ENCODE data around the gene CHTF18.
"Not testable (repeated sequence)": the region's sequence is repeated elsewhere in the genome, so short reads cannot be mapped to it uniquely, and the experiment has no call there.

Gene CHTF18

DNA sequence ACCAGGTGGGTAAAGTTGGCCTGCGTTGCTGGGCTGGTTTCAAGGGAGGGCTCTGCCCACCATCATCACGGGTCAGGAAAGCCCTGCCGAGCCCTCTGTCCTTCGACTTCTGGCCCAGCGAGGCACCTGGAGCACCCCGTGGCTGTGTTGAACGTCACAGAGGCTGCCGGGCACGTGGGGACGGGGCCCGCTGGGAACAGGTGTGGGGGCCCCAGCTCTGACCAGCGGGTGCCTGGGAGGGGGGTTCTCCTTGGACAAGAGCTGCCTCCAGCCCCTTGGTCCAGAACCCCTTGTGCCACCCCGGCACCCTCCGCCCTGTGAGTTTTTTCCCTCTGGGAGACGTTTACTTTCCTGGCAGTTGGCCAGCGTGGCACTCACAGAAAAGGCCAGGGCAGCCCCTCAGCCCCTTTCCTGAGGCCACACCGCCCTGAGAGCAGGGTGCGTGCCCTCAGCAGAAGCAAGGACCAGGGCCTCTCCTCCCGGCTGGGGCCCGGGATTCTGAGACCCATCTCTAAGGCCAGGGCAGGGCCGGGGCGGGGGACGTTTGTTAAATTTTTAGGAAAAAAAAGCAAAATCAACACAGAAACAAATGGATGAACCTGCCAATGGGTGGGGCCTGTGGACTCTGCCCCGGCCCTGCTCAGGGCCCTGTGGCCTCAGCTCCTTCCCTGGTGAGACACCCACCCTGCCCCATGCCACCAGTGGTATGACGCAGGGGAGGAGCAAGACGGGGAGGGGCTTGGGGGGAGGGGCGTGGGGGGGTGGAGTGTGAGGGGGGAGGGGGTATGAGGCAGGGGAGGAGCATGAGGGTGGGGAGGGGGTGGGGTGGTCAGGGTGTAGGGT, 43.4 kb downstream of the CHTF18 start:
- H3K36me3 ChIP-seq (ENCODE audit: control insufficient read depth in 2 of 2, insufficient read depth in 2 of 2, low read length in 2 of 2): no peaks in the 10 kb centered on the region
- no peak overlapping the region for H3K9ac ChIP-seq (ENCODE audit: low read length in 2 of 2)
- H3K4me1 ChIP-seq (ENCODE audit: control insufficient read depth, insufficient read depth, low read length): no peaks in the 10 kb centered on the region
- no peaks in the 10 kb centered on the region for H3K27me3 ChIP-seq (ENCODE audit: control insufficient read depth in 1 of 2, insufficient read depth in 2 of 2, low read length in 2 of 2)
- H3K4me3 ChIP-seq (ENCODE audit: low read length in 2 of 2): no peak overlapping the region
- no peak overlapping the region for H3K27ac ChIP-seq (ENCODE audit: low read length)
- H3K9me3 ChIP-seq (ENCODE audit: control insufficient read depth in 2 of 2, low read length in 2 of 2): peaks cover 4 to 26% of the 10 kb centered on the region in 2 donors

DNA sequence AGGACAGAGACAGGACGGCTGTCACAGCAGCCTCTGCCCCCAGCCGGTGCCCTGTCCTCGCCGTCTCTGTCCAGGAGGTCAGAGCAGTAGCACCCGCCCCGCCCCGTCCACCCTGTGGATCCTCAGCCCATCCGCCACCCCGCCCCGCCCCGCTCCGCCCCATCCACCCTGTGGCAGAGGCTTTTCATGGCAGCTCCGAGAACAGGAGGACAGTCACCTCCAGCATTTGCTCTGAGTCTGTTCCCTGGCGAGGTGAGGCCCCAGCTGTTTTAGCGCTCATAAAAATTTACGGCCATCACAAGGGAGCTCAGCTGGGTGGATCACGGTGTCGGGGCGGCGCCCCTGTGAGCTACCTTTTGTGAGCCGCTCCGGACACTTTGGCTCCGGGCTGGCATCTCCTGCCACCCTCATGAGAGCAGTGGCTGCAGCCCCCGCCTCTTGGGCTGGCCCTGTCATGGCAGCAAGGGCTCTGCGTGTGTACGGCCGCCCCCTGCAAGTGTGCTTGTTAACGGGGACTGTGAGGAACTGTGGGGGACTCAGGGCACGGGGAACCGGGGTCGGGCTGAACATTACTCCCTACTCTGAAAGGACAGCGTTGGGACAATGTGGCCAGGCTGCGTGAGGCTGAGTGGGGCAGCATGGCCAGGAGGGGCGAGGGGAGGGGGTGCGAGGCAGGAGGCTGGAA, 44.4 kb downstream of the CHTF18 start:
- H3K4me1 ChIP-seq (ENCODE audit: control insufficient read depth, insufficient read depth, low read length): no peaks in the 10 kb centered on the region
- H3K27ac ChIP-seq (ENCODE audit: low read length): no peak overlapping the region
- H3K27me3 ChIP-seq (ENCODE audit: control insufficient read depth in 1 of 2, insufficient read depth in 2 of 2, low read length in 2 of 2): no peaks in the 10 kb centered on the region
- H3K36me3 ChIP-seq (ENCODE audit: control insufficient read depth in 2 of 2, insufficient read depth in 2 of 2, low read length in 2 of 2): no peaks in the 10 kb centered on the region
- H3K9ac ChIP-seq (ENCODE audit: low read length in 2 of 2): no peak overlapping the region
- H3K4me3 ChIP-seq (ENCODE audit: low read length in 2 of 2): no peak overlapping the region
- H3K9me3 ChIP-seq (ENCODE audit: control insufficient read depth in 2 of 2, low read length in 2 of 2): peaks cover 4 to 29% of the 10 kb centered on the region in 2 donors

DNA sequence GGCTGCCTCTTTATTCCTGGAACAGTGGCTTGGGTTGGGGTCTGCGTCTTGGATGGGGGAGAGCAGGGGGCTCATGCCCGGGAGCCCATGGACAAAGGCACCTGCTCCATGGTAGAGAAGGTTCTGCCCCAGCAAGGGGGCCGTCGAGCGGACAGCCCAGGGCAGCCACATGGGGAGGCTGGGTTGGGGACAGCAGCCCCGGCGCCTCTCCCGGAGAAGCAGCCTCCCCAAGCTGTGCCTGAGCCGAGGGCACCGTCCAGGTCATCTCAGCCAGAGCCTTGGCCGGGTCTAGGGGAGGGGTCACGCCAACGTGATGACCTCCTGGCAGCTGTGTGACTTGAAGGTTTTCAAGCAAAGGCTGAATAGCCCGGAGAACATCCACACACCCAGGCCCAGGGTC, 45.0 kb downstream of the CHTF18 start:
- Histone ChIP-seq H3K27ac (ENCODE audit: low read length) (no peak overlapping the region), H3K27me3 (ENCODE audit: control insufficient read depth in 1 of 2, insufficient read depth in 2 of 2, low read length in 2 of 2) (no peaks in the 10 kb centered on the region), H3K4me3 (ENCODE audit: low read length in 2 of 2) (no peak overlapping the region), H3K9me3 (ENCODE audit: control insufficient read depth in 2 of 2, low read length in 2 of 2) (peaks cover 4 to 29% of the 10 kb centered on the region in 2 donors), H3K4me1 (ENCODE audit: control insufficient read depth, insufficient read depth, low read length) (no peaks in the 10 kb centered on the region), H3K36me3 (ENCODE audit: control insufficient read depth in 2 of 2, insufficient read depth in 2 of 2, low read length in 2 of 2) (no peaks in the 10 kb centered on the region), H3K9ac (ENCODE audit: low read length in 2 of 2) (no peak overlapping the region)

DNA sequence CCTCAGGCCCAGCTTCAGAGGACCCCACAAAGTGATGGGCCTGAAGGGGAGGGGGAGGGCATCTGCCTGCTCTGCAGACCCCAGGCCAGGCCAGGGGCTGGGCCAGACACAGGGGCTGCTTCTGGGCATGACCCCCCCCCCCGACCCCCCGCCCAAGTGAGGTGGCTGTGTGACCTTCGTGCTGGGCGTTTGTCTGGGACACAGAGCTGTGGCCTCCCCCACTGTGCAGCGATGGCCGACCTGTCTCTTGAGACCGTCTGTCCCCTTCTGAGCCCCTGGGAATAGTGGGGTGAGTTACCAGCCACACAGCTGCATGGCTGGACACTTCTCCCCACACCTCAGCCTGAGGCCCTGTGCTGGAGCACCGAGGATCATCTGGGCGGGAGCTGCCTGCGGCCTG, 47.0 kb downstream of the CHTF18 start:
- H3K27me3 ChIP-seq (ENCODE audit: control insufficient read depth in 1 of 2, insufficient read depth in 2 of 2, low read length in 2 of 2): peaks cover 0 to 17% of the 10 kb centered on the region in 2 donors
- H3K9me3 ChIP-seq (ENCODE audit: control insufficient read depth in 2 of 2, low read length in 2 of 2): peaks cover 4 to 29% of the 10 kb centered on the region in 2 donors
- H3K4me1 ChIP-seq (ENCODE audit: control insufficient read depth, insufficient read depth, low read length): no peaks in the 10 kb centered on the region
- no peaks in the 10 kb centered on the region for H3K36me3 ChIP-seq (ENCODE audit: control insufficient read depth in 2 of 2, insufficient read depth in 2 of 2, low read length in 2 of 2)
- H3K4me3 ChIP-seq (ENCODE audit: low read length in 2 of 2): no peak overlapping the region
- no peak overlapping the region for H3K27ac ChIP-seq (ENCODE audit: low read length)
- H3K9ac ChIP-seq (ENCODE audit: low read length in 2 of 2): no peak overlapping the region

DNA sequence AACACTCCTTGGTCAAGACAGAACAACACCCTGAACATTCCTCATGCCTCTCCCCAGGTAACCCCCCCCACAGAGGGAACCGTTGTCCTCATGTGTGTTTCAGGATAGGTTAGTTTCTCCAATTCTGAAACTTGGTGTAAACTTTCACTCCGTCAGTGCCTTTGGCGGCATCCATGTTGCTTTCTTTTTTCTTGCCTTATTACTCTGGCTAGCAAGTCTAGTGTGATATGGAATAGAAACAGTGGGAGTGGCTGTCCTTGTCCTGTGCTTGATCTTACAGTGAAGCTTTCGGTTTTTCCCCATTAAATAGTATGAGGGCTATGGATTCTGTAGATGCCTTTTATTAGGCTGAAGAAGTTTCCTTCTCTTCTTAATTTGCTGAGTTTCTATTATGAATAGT, 47.8 kb downstream of the CHTF18 start:
- Histone ChIP-seq H3K4me3 (ENCODE audit: low read length in 2 of 2) (no peak overlapping the region), H3K9me3 (ENCODE audit: control insufficient read depth in 2 of 2, low read length in 2 of 2) (peaks cover 4 to 29% of the 10 kb centered on the region in 2 donors)

DNA sequence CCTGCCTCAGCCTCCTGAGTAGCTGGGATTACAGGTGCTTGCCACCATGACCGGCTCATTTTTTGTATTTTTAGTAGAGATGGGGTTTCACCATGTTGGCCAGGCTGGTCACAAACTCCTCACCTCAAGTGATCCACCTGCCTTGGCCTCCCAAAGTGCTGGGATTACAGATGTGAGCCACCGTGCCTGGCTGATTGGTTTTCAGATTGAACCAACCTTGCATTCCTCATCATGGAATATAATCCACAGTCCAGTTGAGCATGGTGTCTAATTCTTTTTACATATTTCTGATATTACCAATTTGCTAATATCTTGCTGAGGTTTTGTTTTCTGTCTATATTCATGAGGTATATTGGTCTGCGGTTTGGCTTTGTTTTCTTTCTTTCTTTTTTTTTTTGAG, 48.4 kb downstream of the CHTF18 start:
- not testable (repeated sequence) for H3K4me3 ChIP-seq (ENCODE audit: low read length in 2 of 2); H3K27ac ChIP-seq (ENCODE audit: low read length); H3K9ac ChIP-seq (ENCODE audit: low read length in 2 of 2); H3K36me3 ChIP-seq (ENCODE audit: control insufficient read depth in 2 of 2, insufficient read depth in 2 of 2, low read length in 2 of 2); H3K4me1 ChIP-seq (ENCODE audit: control insufficient read depth, insufficient read depth, low read length)
- Histone ChIP-seq H3K9me3 (ENCODE audit: control insufficient read depth in 2 of 2, low read length in 2 of 2) (peaks cover 4 to 29% of the 10 kb centered on the region in 2 donors), H3K27me3 (ENCODE audit: control insufficient read depth in 1 of 2, insufficient read depth in 2 of 2, low read length in 2 of 2) (peaks cover 3 to 19% of the 10 kb centered on the region in 2 donors)

More for the DNA sequence above, 47.8 kb downstream of the CHTF18 start:
- H3K27ac ChIP-seq (ENCODE audit: low read length): no peak overlapping the region
- no peak overlapping the region for H3K9ac ChIP-seq (ENCODE audit: low read length in 2 of 2)
- H3K36me3 ChIP-seq (ENCODE audit: control insufficient read depth in 2 of 2, insufficient read depth in 2 of 2, low read length in 2 of 2): no peaks in the 10 kb centered on the region
- H3K27me3 ChIP-seq (ENCODE audit: control insufficient read depth in 1 of 2, insufficient read depth in 2 of 2, low read length in 2 of 2): peaks cover 0 to 19% of the 10 kb centered on the region in 2 donors
- no peaks in the 10 kb centered on the region for H3K4me1 ChIP-seq (ENCODE audit: control insufficient read depth, insufficient read depth, low read length)

DNA sequence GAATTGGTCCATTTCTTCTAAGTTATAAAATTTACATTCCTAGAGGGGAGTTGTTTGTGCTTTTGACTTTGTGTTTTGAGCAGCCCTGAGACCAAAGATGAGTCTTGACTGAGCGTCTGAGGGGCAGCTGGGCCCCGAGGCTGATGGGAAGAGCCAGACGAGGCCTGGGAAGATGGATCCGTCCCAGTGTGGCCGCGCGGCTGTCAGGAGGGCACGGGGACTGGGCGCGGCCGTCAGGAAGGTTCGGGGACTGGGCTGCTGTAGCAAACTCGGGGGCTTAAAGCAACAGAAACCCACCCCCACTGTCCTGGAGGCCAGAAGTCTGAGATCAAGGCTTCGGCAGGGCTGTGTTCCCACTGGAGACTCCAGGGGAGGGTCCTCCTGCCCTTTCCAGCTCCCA, 50.3 kb downstream of the CHTF18 start:
- Histone ChIP-seq H3K27me3 (ENCODE audit: control insufficient read depth in 1 of 2, insufficient read depth in 2 of 2, low read length in 2 of 2) (peaks cover 3 to 19% of the 10 kb centered on the region in 2 donors), H3K27ac (ENCODE audit: low read length) (no peak overlapping the region), H3K4me1 (ENCODE audit: control insufficient read depth, insufficient read depth, low read length) (no peaks in the 10 kb centered on the region)

DNA sequence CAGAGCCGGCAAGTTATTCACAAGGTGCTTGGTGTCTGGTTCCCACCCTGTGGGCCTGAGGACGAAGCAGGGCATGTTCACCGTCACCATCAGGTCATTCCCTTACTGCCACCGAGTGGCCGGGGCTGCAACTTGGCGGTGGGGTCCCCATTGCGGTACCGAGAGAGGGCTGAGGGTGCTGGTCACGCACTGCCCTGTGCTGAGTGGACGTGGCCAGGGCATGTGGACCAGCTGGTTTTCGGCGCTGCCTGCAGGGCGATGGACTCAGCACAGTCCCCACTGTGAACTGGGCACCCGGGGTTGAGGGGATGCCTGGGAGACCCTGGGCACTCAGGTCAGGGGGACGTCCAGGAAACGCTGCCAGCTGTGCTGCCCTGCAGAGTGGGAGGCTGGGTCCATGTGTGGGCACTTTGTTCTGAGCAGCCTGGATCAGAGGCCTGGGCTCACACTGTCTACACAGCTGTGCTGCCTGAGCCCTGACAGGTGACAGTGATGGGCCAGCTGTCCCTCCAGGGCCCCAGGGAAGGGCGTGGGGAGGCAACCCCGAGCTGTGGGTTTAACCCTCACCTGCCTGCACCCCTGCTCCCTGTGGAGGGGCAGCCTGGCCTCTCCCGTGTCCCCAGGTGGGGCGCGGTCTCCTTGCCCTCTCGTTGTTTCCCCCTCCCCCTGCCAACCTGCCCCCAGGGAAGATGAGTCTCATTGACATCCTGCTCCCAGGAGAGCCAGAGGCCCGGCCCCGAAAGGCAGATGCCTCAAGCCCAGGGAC, 51.4 kb downstream of the CHTF18 start:
- H3K9ac ChIP-seq (ENCODE audit: low read length in 2 of 2): no peak overlapping the region
- H3K27ac ChIP-seq (ENCODE audit: low read length): no peak overlapping the region
- H3K4me1 ChIP-seq (ENCODE audit: control insufficient read depth, insufficient read depth, low read length): no peaks in the 10 kb centered on the region
- peaks cover 4 to 18% of the 10 kb centered on the region in 2 donors for H3K9me3 ChIP-seq (ENCODE audit: control insufficient read depth in 2 of 2, low read length in 2 of 2)
- H3K27me3 ChIP-seq (ENCODE audit: control insufficient read depth in 1 of 2, insufficient read depth in 2 of 2, low read length in 2 of 2): peaks cover 3 to 19% of the 10 kb centered on the region in 2 donors
- no peak overlapping the region for H3K4me3 ChIP-seq (ENCODE audit: low read length in 2 of 2)
- no peaks in the 10 kb centered on the region for H3K36me3 ChIP-seq (ENCODE audit: control insufficient read depth in 2 of 2, insufficient read depth in 2 of 2, low read length in 2 of 2)

More for the DNA sequence above, 50.3 kb downstream of the CHTF18 start:
- Histone ChIP-seq H3K9ac (ENCODE audit: low read length in 2 of 2) (no peak overlapping the region), H3K36me3 (ENCODE audit: control insufficient read depth in 2 of 2, insufficient read depth in 2 of 2, low read length in 2 of 2) (no peaks in the 10 kb centered on the region), H3K9me3 (ENCODE audit: control insufficient read depth in 2 of 2, low read length in 2 of 2) (peaks cover 4 to 27% of the 10 kb centered on the region in 2 donors), H3K4me3 (ENCODE audit: low read length in 2 of 2) (no peak overlapping the region)

DNA sequence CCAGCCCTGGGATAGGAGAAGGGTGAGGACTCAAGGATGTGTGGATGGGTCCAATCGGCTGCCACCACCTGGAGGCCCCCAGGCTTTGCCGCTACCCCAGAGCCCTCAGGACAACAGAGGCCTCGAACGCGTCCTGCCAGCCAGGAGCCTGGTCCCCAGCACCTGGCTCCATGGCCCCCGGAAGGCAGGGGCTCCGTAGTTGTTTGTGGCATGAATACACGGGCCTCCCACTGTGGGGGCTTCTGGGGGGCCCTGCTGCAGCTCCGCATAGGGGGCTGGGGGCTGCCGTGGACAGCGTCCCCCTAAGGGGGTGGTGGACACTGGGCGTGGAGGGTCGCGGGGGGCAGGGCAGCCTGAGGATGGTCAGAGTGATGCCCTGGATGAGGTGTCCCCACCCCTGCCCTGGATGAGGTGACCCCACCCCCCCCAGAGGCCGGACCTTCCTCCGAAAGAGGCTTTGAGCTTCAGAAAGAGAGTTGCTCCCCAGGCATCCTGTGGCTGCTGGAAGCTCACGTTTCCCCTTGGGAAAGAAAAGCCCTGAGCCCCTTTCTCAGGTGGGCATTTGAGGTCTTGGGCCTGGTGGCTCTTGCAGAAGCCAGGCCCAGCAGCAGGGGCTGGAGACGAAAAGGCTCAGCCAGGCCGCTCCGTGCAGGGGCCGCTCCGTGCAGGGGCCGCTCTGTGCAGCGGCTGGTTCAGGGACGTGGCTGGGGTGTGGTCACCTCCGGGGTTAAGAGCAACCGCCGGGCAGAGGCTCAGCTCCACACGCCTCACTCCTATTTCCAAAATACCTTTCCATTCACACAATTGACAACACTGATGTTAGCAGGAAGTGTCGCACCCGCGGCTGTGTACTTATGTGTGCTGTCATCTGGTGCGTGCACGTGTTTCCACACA, 52.4 kb downstream of the CHTF18 start:
- no peaks in the 10 kb centered on the region for H3K4me1 ChIP-seq (ENCODE audit: control insufficient read depth, insufficient read depth, low read length)

More for the DNA sequence above, 52.4 kb downstream of the CHTF18 start:
- H3K9ac ChIP-seq (ENCODE audit: low read length in 2 of 2): no peak overlapping the region
- H3K27me3 ChIP-seq (ENCODE audit: control insufficient read depth in 1 of 2, insufficient read depth in 2 of 2, low read length in 2 of 2): peaks cover 3 to 19% of the 10 kb centered on the region in 2 donors
- H3K4me3 ChIP-seq (ENCODE audit: low read length in 2 of 2): no peak overlapping the region
- H3K36me3 ChIP-seq (ENCODE audit: control insufficient read depth in 2 of 2, insufficient read depth in 2 of 2, low read length in 2 of 2): no peaks in the 10 kb centered on the region
- no peak overlapping the region for H3K27ac ChIP-seq (ENCODE audit: low read length)
- peaks cover 4 to 12% of the 10 kb centered on the region in 2 donors for H3K9me3 ChIP-seq (ENCODE audit: control insufficient read depth in 2 of 2, low read length in 2 of 2)
